GM10248 (cell line): Measurements from ENCODE around the gene ARX.

ENCODE experiments used
- CTCF ChIA-PET: fragments of 300-600 bp; sonication (Branson Sonifier 250); formaldehyde crosslinking; extraction: SDS; loops from one replicate; lab custom pipeline; 2021; ENCODE audit warnings: antibody characterized with exemption; lab: Yijun Ruan, JAX
- POLR2A ChIA-PET: fragments of 350-650 bp; sonication (Branson Sonifier 250); formaldehyde crosslinking; extraction: SDS; loops from one replicate; lab custom pipeline; 2020; ENCODE audit warnings: antibody characterized with exemption; lab: Yijun Ruan, JAX
- DNase-seq: peaks from one replicate; pipeline ENCODE4 v3.0.0; 2012; ENCODE audit errors: extremely low spot score
- TF ChIP-seq, protein P1 (sequence below): IDR thresholded peaks from 2 replicates; pipeline ENCODE4 v1.5.1; 2012; ENCODE audit warnings: mild to moderate bottlenecking, low read depth; ENCODE audit errors: extremely low read depth, missing control alignments, control extremely low read depth

The ARX gene

GRCh38 chrX:25043192-25043591 is 27.4 kb upstream of the ARX start:
- TF ChIP-seq, protein P1, sequence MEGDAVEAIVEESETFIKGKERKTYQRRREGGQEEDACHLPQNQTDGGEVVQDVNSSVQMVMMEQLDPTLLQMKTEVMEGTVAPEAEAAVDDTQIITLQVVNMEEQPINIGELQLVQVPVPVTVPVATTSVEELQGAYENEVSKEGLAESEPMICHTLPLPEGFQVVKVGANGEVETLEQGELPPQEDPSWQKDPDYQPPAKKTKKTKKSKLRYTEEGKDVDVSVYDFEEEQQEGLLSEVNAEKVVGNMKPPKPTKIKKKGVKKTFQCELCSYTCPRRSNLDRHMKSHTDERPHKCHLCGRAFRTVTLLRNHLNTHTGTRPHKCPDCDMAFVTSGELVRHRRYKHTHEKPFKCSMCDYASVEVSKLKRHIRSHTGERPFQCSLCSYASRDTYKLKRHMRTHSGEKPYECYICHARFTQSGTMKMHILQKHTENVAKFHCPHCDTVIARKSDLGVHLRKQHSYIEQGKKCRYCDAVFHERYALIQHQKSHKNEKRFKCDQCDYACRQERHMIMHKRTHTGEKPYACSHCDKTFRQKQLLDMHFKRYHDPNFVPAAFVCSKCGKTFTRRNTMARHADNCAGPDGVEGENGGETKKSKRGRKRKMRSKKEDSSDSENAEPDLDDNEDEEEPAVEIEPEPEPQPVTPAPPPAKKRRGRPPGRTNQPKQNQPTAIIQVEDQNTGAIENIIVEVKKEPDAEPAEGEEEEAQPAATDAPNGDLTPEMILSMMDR = no peak
- DNase-seq = no peak
- CTCF ChIA-PET = no interaction called here
- POLR2A ChIA-PET = no interaction called here

DNA sequence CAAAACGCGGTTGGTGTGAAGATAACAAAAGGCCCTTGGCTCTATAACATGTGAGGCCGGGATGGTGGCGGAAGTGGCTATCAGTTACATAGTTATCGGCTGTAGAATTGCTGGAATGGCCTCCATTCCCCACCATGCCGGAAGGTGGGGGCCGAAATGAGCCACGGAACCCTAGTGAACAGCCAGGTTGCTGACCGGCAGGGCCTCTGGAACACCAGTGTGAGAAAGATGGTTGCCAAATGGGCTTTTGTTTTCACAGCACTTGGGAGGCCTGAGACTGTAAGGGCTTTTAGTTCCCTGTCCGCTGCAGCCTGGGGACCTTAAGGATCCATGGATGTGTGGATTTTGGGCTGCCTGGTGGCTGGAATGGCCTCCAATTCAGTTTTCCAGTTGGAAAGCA is 23.3 kb upstream of the ARX start:
- DNase-seq = no peak
- ChIA-PET CTCF (no interaction called here), POLR2A (no interaction called here)
- TF ChIP-seq, protein P1 = no peak

GRCh38 chrX:25034889-25035288 is 19.1 kb upstream of the ARX start:
- CTCF ChIA-PET = interaction anchor here (1.3 to 1.7 kb wide), 2 partner anchors 14 to 110 kb away, joined by 3 to 4 read pairs; no protein-coding TSS in a partner anchor
- TF ChIP-seq, protein P1 = no peak
- POLR2A ChIA-PET = no interaction called here
- DNase-seq = no peak

DNA sequence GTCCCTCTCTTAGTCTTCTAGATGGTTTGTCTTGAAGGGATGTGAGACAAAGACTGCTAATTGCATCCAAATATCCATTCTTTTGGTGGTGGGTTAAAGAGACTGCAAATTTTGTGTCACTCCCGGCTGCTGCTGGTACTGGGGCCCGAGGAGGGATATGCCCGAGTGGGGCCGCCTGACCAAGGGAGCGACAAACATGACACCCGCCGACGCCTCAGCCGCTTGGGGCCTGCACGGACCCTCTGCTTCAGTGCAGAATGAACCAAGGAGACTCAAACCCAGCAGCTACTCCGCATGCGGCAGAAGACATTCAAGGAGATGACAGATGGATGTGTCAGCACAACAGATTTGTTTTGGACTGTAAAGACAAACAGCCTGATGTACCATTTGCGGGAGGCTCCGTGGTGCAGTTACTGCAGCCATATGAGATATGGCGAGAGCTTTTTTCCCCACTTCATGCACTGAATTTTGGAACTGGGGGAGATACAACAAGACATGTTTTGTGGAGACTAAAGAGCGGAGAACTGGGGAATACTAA is 13.6 kb upstream of the ARX start:
- TF ChIP-seq, protein P1 = no peak
- DNase-seq = no peak
- ChIA-PET POLR2A (no interaction called here), CTCF (interaction anchor here (1.7 kb wide), 1 partner anchor 20 kb away, joined by 4 read pairs; no protein-coding TSS in a partner anchor)

GRCh38 chrX:25028726-25029125 is 13.0 kb upstream of the ARX start:
- POLR2A ChIA-PET = no interaction called here
- CTCF ChIA-PET = interaction anchor here (1.0 to 1.7 kb wide), 2 partner anchors 8 to 21 kb away, joined by 3 to 4 read pairs; no protein-coding TSS in a partner anchor
- TF ChIP-seq, protein P1 = no peak

DNA sequence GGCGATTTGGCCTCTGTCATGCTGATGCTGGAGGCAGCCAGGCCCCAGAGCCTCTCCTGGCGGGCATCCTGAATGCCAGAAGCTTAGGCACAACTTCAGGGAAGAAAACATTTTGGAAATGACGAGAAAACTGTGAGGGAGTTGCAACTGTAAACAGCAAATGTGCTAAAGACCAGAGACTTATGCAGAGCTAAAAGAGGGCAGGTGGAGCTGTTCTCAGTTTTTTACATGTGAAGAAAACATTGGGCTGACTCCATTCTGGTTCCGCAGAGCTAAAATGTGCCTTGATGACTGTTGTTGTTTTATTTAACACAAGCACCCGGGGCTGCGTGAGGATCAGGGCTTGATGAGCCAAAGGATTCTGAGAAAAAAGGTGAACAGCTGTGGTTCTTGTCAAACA is 10.8 kb upstream of the ARX start:
- POLR2A ChIA-PET = no interaction called here
- TF ChIP-seq, protein P1 = no peak
- DNase-seq = no peak

More at GRCh38 chrX:25028726-25029125, 13.0 kb upstream of the ARX start:
- DNase-seq = no peak

DNA sequence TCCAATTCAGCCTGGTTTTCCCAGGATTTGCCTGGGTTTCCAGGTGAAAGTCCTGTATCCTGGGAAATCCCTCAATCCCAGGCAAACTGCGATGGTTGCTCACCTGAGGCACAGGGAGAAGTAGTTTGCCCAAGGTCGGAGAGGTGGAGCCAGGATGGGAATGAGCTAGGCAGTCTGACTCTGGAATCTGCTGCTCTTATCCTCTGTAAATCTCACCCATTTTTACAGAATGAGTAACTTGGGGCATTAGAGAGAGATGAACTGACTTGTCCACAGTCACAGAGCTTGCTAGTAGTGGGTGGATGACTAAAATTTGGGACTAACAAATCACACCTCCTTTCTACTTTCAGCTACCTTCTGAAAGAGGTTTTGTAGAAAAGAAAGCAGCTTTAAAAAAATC is 9.8 kb upstream of the ARX start:
- TF ChIP-seq, protein P1 = no peak
- ChIA-PET POLR2A (no interaction called here), CTCF (interaction anchor here (1.0 kb wide), 1 partner anchor 186 kb away, joined by 3 read pairs; no protein-coding TSS in a partner anchor)
- DNase-seq = no peak

More for the DNA sequence above, 10.8 kb upstream of the ARX start:
- CTCF ChIA-PET = interaction anchor here (1.0 kb wide), 1 partner anchor 187 kb away, joined by 3 read pairs; no protein-coding TSS in a partner anchor
